ENCODE results near the gene SMAD3. TPM values are rescaled to one million over a fixed set of nuclear protein-coding genes. Genes with fewer than 3 reads are reported as not detected.
A peak's percentile ranks its signal among the peaks of the same experiment; 100 is the strongest.

Gene SMAD3
- total RNA-seq, 1 experiment from 2014 or later: 99.5 TPM

DNA sequence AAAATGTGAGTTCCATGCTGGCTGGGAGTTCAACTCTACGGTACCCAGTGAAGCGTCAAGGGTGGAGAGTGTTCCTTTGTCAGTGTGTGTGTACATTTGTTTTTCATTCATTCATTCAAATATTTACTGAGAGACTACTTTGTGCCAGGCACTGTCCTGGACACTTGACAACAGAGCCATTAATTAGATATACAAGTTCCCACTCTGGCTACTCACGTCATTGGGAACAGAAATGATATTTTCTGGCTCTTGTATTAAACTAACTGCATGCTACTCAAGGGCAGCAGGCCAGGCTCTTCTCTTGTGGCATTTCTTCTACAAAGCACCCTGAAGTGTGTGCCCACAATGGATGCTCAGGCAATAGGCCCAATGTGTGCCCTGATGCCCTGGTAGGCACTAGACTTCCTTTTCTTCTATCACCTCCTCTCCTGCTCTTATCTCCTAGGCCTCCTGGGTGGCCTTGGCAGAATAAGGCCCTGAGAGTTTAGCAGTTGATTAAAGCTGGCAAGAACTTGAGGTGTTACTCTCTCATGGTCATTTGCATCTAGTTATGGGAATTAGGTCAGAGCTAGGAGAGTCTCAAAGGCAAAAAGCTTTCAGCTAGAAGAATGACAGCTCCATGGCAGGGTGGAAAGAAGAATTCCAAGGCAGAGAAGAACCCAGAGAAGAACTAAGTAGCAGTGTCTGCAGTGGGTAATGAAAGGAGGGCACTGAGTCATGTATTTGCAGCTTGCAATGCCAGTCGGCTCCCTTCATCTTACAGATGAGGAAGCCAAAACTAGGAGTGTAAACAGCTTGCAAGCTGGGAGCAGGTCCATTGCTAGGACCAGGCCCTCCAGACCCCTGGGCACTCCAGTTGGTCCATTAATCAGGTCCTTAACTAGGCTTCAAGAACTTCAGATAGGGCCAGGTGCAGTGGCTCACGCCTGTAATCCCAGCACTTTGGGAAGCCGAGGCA, 14.0 kb upstream of the SMAD3 start:
- Histone ChIP-seq H3K9me3 (ENCODE audit: insufficient read depth, low read depth) (no peaks in the 10 kb centered on the region), H3K9me2 (ENCODE audit: insufficient read depth) (no peaks in the 10 kb centered on the region), H3K36me3 (ENCODE audit: low read depth) (no peaks in the 10 kb centered on the region), H3K27ac (peak overlapping the region; percentile 98), H3K4me3 (no peak overlapping the region), H3K4me2 (peak overlapping the region; percentile 56), H3K4me1 (replicated peaks; ENCODE audit: insufficient read depth) (peaks cover 44% of the 10 kb centered on the region), H3K27me3 (ENCODE audit: insufficient read depth, low read depth) (no peaks in the 10 kb centered on the region), H2AFZ (no peak overlapping the region), H3K79me2 (ENCODE audit: low read depth) (no peaks in the 10 kb centered on the region), H3F3A (ENCODE audit: insufficient read depth, low read depth) (peaks cover 35% of the 10 kb centered on the region), H4K20me1 (ENCODE audit: insufficient read depth) (no peaks in the 10 kb centered on the region)
- DNase-seq: no peak
- no peak for TF ChIP-seq EZH2 (IDR thresholded peaks at IDR 0.05; ENCODE audit: low read depth)
- TF ChIP-seq, protein P1, sequence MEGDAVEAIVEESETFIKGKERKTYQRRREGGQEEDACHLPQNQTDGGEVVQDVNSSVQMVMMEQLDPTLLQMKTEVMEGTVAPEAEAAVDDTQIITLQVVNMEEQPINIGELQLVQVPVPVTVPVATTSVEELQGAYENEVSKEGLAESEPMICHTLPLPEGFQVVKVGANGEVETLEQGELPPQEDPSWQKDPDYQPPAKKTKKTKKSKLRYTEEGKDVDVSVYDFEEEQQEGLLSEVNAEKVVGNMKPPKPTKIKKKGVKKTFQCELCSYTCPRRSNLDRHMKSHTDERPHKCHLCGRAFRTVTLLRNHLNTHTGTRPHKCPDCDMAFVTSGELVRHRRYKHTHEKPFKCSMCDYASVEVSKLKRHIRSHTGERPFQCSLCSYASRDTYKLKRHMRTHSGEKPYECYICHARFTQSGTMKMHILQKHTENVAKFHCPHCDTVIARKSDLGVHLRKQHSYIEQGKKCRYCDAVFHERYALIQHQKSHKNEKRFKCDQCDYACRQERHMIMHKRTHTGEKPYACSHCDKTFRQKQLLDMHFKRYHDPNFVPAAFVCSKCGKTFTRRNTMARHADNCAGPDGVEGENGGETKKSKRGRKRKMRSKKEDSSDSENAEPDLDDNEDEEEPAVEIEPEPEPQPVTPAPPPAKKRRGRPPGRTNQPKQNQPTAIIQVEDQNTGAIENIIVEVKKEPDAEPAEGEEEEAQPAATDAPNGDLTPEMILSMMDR (conservative IDR thresholded peaks at IDR 0.05): no peak
- no TSS peak for BruUV-seq (replicated peaks)
- POLR2A ChIA-PET (ENCODE audit: unreplicated experiment): no interaction called here
- CTCF ChIA-PET: no interaction called here
- intact Hi-C loops (cut with micrococcal nuclease; ENCODE audit: unreplicated experiment): no loop called here

DNA sequence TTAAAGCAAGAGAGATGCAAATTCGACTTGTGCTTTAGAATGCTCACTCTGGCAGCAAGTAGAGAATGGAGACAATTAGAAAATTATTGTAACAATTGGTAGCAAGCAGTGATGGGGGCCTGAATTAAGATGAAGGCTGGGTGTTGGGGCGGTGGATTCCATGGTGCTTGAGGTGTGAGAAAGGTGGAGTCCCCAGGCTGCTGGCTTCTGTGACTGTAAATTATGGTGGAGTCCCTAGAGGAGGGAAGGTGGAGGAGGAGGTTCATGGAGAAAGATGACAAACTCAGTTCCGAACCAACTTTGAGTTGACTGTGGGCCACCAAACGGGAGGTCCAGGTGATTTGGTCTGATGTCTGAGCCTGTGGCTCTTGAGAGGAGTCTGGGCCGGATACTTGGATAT, 10.7 kb upstream of the SMAD3 start:
- Histone ChIP-seq H4K20me1 (ENCODE audit: insufficient read depth) (no peaks in the 10 kb centered on the region), H3K4me3 (no peak overlapping the region), H3K79me2 (ENCODE audit: low read depth) (no peaks in the 10 kb centered on the region), H3K9me3 (ENCODE audit: insufficient read depth, low read depth) (no peaks in the 10 kb centered on the region), H3K36me3 (ENCODE audit: low read depth) (no peaks in the 10 kb centered on the region), H2AFZ (no peak overlapping the region), H3K27me3 (ENCODE audit: insufficient read depth, low read depth) (no peaks in the 10 kb centered on the region), H3K9me2 (ENCODE audit: insufficient read depth) (no peaks in the 10 kb centered on the region), H3K4me2 (no peak overlapping the region), H3F3A (ENCODE audit: insufficient read depth, low read depth) (peaks cover 18% of the 10 kb centered on the region), H3K4me1 (replicated peaks; ENCODE audit: insufficient read depth) (peaks cover 25% of the 10 kb centered on the region), H3K27ac (no peak overlapping the region)
- no TSS peak for BruUV-seq (replicated peaks)
- ChIA-PET CTCF (no interaction called here), POLR2A (ENCODE audit: unreplicated experiment) (interaction anchor here (0.6 kb wide), 1 partner anchor 70 kb away, joined by 3 read pairs; no protein-coding TSS in a partner anchor)
- TF ChIP-seq, protein P1 (conservative IDR thresholded peaks at IDR 0.05): no peak
- TF ChIP-seq EZH2 (IDR thresholded peaks at IDR 0.05; ENCODE audit: low read depth): no peak
- no peak for DNase-seq
- intact Hi-C loops (cut with micrococcal nuclease; ENCODE audit: unreplicated experiment): no loop called here

DNA sequence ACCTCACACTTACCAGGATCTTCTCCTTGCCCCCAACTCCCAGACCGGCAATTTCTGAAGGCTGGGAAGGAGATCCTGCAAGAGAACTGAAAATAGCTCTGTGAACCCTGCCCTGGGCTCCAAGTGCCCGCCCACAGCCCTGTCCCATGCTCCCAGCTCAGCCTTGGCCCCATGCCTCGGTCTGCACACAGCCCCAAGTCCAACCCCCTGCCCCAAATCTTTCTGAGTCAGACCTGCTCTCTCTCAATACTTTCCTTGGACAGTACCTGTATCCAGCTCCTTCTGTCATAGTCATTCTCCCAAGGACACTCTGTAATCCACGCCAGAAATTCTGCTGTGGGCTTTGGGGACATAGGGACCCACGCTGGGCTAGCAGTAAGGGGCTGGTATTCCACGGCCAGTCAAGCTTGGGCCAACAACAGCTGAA, 6.3 kb upstream of the SMAD3 start:
- DNase-seq: no peak
- Histone ChIP-seq H3K4me3 (no peak overlapping the region), H3F3A (ENCODE audit: insufficient read depth, low read depth) (no peaks in the 10 kb centered on the region; the same call in 1 of the 2 replicates), H3K79me2 (ENCODE audit: low read depth) (no peaks in the 10 kb centered on the region), H3K27ac (no peak overlapping the region), H3K36me3 (ENCODE audit: low read depth) (no peaks in the 10 kb centered on the region), H2AFZ (no peak overlapping the region), H3K9me2 (ENCODE audit: insufficient read depth) (no peaks in the 10 kb centered on the region), H3K27me3 (ENCODE audit: insufficient read depth, low read depth) (no peaks in the 10 kb centered on the region), H3K9me3 (ENCODE audit: insufficient read depth, low read depth) (no peaks in the 10 kb centered on the region), H3K4me1 (replicated peaks; ENCODE audit: insufficient read depth) (no peaks in the 10 kb centered on the region), H4K20me1 (ENCODE audit: insufficient read depth) (no peaks in the 10 kb centered on the region), H3K4me2 (no peak overlapping the region)
- CTCF ChIA-PET: no interaction called here
- intact Hi-C loops (cut with micrococcal nuclease; ENCODE audit: unreplicated experiment): no loop called here
- POLR2A ChIA-PET (ENCODE audit: unreplicated experiment): no interaction called here
- BruUV-seq (replicated peaks): no TSS peak
- no peak for TF ChIP-seq EZH2 (IDR thresholded peaks at IDR 0.05; ENCODE audit: low read depth)
- TF ChIP-seq, protein P1 (conservative IDR thresholded peaks at IDR 0.05): no peak

All from PC-9 (cell line).